ENCODE measurements around the gene TBCD.

The TBCD gene

DNA sequence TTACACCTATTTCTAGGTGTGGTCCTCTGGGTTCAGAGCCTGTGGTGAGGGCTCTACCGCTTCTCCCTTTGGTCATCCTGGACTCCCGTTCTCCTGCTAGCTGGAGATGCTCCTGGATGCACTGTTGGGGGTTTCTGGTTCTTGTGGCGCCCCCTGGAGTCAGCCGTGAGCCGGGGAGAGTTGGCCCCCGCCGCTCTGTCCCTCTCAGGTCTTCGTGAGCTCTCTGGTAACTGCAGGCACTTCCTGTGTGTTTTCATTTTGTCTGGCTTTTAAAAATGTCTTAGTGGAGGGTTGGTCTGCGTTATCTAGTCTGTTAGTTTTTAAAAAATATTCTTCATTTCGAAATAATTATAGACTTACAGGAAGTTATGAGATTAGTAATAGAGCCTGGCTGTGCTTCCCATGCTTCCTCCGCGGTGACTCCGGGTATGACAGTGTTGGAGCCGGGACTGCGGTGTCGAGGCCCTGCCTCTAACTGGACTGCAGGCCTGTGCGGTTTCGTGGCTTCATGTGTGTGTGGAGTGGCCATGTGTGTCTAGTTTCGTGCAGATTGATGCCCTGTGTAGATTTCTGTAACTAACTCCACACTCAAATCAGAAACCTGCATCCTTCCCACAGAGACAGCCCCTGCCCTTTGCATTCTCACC, 166.0 kb downstream of the TBCD start:
- H3K4me3 ChIP-seq (ENCODE audit: low read depth, low read length): no peak overlapping the region
- TF ChIP-seq, protein P1, sequence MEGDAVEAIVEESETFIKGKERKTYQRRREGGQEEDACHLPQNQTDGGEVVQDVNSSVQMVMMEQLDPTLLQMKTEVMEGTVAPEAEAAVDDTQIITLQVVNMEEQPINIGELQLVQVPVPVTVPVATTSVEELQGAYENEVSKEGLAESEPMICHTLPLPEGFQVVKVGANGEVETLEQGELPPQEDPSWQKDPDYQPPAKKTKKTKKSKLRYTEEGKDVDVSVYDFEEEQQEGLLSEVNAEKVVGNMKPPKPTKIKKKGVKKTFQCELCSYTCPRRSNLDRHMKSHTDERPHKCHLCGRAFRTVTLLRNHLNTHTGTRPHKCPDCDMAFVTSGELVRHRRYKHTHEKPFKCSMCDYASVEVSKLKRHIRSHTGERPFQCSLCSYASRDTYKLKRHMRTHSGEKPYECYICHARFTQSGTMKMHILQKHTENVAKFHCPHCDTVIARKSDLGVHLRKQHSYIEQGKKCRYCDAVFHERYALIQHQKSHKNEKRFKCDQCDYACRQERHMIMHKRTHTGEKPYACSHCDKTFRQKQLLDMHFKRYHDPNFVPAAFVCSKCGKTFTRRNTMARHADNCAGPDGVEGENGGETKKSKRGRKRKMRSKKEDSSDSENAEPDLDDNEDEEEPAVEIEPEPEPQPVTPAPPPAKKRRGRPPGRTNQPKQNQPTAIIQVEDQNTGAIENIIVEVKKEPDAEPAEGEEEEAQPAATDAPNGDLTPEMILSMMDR (IDR thresholded peaks at IDR 0.05; ENCODE audit: low read depth, low read length, missing control alignments): no peak
- DNase-seq (ENCODE audit: low read depth): no peak

DNA sequence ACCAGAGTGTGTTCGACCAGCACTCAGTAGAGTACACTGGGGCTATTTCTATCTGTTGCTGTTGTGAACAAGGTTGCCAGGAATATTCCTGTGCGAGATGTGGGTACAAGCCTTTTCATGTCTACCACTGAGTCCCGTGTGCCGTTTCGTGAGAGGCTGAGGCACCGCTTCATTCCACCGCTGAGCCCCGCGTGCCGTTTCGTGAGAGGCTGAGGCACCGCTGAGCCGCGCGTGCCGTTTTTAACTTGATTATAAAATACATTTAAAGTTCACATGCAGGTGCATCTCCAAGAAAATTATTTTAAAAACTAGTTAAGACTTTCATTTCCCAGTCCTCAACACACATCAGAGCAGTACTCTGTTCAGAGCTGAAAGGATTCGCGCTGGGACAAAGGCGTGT, 166.6 kb downstream of the TBCD start:
- DNase-seq (ENCODE audit: low read depth): no peak
- TF ChIP-seq, protein P1 (IDR thresholded peaks at IDR 0.05; ENCODE audit: low read depth, low read length, missing control alignments): no peak
- no peak overlapping the region for H3K4me3 ChIP-seq (ENCODE audit: low read depth, low read length)

DNA sequence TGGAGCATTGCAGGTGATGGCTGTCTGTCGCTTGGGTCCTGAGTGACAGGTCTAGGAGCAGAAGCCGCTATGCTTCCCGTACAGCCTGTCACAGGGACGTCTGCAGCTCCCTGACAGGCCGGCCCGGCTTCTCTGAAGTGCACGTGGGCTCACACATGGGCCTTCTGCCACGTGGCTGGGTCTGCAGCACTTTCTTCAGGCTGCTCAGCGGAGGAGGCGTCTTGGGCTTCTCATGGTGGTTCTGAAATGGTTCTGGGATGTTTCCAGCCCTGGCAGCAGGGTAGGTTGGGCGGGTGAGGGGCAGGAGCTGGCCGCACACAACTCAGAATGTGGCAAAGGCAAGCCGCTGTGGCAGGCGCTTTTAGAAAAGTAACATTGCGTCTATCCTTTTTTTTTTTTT, 168.3 kb downstream of the TBCD start:
- DNase-seq (ENCODE audit: low read depth): no peak
- H3K4me3 ChIP-seq (ENCODE audit: low read depth, low read length): no peak overlapping the region
- TF ChIP-seq, protein P1 (IDR thresholded peaks at IDR 0.05; ENCODE audit: low read depth, low read length, missing control alignments): no peak

DNA sequence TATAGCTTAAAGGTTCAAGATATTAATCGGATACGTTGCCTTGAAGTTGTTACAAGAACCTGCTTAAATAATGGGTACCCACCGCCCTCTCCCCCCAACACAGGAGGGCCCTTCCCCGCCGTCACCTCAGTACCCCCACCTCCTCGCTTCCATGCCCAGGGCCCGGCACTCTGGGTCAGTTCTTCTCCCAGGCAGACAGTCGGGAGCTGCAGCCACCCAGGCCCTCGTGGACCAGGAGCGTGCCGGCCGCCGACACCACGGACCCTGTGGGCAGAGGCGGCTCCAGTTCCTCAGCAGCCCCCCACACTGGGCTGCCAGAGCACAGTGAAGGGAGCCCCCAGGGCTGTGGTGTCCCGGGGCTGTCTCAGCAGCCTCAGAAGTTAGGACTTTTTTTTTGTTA, 168.8 kb downstream of the TBCD start:
- H3K4me3 ChIP-seq (ENCODE audit: low read depth, low read length): no peak overlapping the region
- no peak for DNase-seq (ENCODE audit: low read depth)
- TF ChIP-seq, protein P1 (IDR thresholded peaks at IDR 0.05; ENCODE audit: low read depth, low read length, missing control alignments): no peak

DNA sequence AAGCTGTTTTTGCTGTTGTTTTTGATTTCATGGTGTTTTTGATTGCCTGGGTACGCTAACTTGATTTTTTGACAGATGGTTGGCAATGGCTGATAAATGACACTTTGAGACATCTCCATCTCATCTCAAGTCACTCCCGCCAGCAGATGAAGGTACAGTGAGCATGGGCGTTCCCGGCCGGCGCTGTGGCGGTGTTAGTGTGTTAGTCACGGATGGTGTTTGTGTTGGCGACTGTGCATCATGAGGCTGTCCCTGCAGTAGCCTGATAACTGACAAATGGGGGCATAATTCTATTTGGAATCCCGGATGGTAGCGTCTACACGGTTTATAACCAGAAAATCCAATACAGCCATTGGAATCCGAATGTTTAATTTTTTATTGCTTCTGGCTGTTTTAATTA, 169.6 kb downstream of the TBCD start:
- DNase-seq (ENCODE audit: low read depth): no peak
- no peak overlapping the region for H3K4me3 ChIP-seq (ENCODE audit: low read depth, low read length)
- TF ChIP-seq, protein P1 (IDR thresholded peaks at IDR 0.05; ENCODE audit: low read depth, low read length, missing control alignments): no peak

DNA sequence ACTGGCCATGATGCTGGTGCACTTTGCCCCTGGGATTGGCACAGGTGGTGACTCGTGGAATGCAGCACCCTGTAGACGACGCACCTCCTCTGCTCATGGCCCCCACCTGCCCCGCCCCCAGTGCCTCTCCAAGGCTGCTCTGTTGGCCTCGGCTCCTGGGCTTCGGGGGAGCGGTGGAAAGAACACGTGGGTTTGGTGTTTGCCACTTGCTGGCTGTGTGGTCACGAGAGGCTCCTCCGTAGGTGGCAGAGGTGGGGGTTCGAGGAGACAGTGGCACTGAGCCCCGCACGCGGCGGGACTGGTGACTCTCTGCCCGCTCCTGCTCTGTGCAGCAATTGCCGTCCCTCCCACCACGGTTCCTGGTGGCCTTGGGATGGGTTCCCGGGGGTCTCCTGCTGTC, 170.8 kb downstream of the TBCD start:
- TF ChIP-seq, protein P1 (IDR thresholded peaks at IDR 0.05; ENCODE audit: low read depth, low read length, missing control alignments): no peak
- no peak for DNase-seq (ENCODE audit: low read depth)
- H3K4me3 ChIP-seq (ENCODE audit: low read depth, low read length): no peak overlapping the region

Data from GM12864 (cell line).